Effector CD8-positive, alpha-beta T cell (primary cell): ENCODE results near the gene KCMF1.

ENCODE experiments used
- DNase-seq: peaks from one replicate; lab custom pipeline; 2025; lab: John Stamatoyannopoulos, UW

Gene KCMF1

DNA sequence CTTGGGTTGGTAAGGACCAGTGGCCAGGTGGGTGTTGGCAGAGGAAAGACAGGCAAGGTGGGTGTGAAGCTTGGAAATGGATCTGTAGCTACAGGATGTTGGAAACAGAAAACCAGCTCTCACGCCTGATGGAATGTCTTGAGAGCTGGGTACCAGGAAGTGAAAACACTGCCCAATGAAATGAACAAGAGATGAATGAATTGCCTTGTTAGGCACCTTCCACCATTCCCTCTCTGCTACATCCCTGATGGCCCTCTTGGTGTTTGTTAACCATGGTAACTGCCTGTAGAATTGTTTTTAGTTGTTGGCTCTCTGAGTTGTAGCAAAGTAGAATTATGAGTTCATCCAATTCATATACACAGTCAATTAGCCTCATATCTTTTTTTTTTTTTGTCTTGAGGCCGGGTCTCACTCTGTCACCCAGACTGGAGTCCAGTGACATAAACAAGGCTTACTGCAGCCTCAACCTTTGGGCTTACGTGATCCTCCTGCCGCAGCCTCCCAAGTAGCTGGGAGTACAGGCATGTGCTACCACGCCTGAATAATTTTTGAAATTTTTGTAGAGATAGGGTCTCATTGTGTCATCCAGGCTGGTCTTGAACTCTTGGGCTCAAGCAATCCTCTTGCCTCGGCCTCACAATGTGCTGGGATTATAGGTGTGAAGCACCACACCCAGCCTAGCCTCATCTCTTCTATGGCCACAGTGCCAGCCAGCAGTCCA lies 9.5 kb downstream of the KCMF1 start:
- DNase-seq: no peak

DNA sequence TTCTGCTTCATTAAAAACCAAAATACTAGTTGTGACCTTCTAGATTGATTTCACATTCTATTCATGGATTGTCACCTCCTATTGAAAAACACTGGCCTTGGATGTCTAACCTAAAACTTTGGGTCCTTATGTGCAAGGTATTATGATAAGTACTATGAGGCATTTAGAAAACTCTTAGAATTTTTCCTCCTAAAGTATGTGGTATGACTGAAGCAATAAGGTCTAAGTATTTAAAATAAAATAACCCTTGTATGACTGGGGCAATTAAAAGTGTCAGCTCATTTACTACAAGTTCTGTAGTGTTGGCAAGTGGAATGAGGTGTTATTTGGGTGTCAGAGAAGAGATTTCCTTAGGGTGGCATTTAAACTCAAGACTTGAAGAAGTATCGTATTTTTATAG lies 15.1 kb downstream of the KCMF1 start:
- DNase-seq: no peak

DNA sequence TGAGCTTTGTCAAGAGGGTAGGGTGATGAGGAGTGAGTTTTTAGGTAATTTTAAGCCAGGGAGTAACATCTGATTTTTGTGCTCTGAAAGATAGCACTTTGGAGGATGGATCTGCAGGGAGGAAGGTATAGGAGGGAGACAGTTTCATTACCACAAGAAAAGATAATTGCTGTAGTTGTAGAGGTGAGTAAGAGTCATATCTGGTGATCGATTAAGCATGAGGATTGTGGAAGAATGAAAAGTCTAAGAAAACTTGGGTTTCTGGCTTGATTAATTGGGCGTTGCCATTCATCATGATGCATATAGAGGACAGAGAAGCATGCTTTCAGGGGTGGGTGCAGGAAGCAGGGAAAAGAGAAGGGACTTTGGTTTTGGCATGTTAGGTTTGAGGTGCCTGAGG lies 18.5 kb downstream of the KCMF1 start:
- DNase-seq: no peak

DNA sequence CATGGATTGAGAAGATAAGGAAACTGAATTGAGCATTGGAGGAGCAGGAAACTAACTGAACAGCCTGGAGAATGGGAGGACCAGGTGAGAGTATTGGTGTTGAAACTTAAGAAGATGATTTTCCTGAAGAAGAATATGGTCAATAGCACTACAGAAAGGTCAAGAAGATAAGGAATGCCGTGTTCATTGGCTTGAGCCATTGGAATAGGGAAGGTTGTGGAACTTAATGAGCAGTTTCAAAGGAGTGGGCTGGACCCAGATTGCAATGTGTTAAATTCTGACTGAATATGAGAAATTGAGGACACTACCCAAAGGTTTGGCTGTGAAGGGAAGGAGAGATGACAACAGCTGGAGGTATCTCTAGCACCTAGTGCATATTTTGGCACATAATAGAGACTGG lies 19.0 kb downstream of the KCMF1 start:
- DNase-seq: no peak

DNA sequence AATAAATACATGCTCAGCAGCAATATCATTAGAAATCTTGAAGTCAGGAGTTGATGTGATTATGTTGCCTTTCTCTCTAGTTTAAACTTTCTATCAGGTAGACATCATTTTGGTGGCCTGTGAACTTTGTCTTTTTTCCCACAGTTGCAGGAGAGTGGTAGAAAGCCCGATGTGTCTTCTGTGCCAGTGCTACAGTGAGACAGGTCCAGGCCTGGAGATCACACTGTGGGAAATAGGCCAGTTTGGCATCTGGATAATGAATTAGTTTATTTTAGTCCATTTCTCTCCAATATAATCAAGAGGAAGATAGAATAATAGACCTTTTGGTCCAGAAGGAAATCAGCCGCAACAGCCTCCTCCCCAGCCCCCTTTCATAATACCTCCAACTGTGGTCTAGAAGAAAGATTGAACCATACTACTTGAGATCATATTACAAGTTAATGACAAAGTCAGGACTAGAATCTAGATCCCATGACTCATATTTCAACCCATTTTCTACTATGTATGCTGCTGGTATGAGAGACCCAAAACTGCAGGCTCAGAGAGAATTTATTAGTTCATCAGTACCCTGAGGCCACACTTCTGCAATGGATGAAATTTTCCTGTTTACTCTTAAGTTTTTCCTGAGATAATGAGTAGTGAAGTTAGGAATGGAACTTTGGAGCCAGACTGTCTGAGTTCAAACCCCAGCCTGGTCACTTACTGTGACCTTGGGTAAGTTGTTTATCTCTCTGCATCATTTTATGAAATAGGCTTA lies 20.6 kb downstream of the KCMF1 start:
- no peak for DNase-seq

DNA sequence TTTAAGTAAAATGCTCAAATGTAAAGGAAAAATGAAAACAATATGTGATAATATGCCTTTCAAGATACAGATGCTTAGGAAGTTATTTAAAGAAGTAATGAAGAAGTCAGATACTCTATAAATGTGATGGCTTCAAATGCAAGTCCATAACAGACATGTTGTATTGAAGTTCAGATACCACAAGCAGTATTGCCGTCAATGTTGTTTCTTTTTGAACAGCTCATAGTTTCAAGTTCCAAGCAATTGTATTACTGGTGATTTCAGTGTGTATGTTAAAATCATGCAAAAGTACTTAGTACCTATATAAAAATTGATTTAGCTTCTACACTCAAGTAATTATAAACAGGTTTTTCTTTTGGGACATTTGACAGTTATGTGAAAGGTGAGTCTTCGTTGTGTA lies 24.9 kb downstream of the KCMF1 start:
- no peak for DNase-seq

DNA sequence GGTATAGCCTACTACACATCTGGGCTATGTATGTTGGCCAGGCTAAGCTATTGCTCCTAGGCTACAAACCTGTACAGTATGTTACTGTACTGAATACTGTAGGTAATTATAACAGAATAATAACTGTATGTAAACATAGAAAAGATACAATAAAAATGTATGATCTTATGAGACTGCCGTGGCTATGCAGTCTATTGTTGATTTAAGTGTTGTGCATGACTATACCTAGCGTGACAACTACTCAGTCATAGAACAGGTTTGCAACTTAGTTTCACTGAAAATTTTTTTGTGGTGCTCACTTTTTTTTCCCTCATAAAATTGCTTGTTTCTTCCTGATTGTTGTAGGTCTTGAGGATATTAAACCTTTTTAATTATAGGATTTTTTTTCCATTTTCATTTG lies 25.9 kb downstream of the KCMF1 start:
- no peak for DNase-seq

DNA sequence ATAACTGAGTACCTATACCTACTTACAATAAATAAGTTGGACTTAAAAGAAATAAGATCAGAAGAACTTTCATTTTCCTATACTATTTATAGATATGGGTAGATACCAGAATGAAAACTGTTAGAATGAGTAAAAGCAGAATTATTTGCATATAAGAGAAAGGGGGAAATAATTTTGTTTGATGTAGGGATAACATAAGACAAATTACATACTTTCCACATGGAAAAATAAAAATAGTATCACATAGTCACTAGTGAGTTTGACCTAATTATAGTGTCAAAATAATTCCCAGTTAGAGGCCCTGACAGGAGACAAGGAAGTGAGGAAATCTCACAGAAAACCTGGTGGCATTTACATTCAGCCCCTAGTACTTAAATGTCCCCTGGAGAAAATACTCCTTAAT lies 28.6 kb downstream of the KCMF1 start:
- no peak for DNase-seq

DNA sequence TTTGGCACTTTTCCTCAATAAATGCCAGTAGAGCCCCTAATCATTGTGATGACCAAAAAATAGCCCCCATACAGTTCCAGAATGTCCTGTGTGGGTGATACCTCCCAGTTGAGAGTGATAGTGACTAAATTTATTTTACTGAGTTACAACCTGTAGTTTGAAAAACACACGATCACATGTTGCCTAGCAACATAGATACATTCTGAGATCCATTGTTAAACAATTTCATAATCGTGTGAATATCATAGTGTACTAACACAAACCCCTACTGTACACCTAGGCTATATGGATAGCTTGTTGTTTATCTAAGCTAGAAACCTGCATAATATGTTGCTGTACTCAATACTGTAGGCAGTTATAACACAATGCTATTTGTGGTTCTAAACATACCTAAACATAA lies 30.6 kb downstream of the KCMF1 start:
- DNase-seq: no peak

DNA sequence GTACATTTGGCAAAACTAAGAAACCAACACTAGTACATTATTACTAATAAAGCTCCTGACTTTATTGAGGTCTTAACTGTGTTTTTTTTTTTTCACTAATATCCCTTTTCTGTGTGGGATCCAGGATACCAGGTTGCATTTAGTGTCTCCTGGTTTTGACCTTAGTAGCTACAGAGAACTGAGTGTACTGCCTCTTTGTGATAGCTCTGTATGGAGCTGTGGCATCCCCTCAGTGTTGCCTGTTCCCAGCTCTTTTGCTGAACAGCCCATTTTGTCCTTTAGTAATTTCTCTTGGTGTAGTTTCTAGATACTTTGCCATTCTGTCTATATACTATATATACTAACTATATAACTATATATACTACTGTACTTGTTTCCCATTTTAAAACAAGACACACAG lies 31.6 kb downstream of the KCMF1 start:
- DNase-seq: no peak

DNA sequence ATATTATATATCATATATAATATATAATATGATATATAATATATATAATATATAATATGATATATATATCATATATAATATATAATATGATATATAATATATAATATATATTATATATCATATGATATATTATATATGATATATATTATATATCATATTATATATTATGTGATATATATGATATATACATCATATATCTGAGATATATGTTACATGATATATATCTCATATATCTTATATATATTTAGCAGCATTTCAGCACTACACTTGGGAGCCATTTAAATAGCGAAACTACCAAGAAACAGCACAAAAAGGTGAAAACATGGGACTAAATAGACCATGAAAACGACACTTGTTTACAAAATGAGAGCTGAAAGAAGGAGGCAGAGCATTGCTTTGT lies 37.3 kb downstream of the KCMF1 start:
- no peak for DNase-seq

DNA sequence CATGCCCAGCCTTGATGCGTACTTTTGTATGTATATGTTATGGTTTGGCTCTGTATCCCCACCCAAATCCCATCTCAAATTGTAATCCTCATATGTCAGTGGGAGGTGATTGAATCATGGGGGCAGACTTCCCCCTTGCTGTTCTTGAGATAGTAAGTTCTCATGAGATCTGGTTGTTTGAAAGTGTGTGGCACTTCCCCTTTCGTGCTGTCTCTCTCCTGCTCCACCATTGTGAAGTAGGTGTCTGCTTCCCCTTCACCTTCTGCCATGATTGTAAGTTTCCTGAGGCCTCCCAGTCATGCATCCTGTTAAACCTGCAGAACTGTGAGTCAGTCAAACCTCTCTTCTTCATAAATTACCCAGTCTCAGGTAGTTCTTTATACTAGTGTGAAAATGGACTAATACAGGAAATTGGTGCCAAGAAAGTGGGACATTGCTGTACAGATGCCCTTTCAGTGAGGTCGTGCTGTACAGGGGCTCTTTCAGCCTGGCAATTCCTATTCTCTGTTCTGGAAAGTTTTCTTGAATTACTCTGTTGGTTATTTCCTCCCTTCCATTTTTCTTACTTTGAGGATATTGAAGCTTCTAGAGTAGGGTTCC lies 38.2 kb downstream of the KCMF1 start:
- DNase-seq: no peak

DNA sequence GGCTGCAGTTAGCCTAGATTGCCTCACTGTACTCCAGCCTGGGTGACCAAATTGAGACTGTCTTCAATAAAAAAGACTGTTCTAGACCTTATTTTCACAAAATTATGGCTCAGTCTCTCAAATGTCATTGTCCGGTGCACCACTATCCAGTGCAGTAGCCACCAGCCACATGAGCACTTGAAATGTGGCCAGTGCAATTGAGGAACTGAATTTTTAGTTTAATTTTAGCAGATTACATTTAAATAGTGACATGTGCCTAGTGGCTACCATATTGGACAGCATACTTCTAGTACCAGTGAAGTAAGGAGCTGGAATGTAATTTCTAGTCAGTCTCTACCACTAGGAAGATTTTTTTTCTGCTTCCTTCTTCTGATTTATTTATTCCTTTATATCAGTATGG lies 39.4 kb downstream of the KCMF1 start:
- no peak for DNase-seq

DNA sequence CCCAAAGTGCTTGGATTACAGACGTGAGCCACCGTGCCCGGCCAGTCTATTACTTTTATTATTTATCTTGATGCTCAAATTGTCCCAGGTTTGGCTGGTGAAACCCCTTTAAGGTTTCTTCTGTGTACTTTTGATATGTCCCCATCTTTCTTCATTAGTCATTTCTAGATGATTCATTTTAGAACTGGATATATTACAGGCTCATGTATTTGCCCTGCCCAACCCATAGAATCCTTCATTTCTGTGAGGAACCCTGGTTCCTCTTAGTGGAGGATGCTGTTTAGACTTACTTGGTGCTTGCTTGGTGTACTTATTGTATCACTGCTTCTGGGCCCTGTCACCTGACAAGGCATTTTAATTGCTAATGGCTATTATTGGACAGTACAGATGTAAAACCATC lies 40.1 kb downstream of the KCMF1 start:
- DNase-seq: no peak

DNA sequence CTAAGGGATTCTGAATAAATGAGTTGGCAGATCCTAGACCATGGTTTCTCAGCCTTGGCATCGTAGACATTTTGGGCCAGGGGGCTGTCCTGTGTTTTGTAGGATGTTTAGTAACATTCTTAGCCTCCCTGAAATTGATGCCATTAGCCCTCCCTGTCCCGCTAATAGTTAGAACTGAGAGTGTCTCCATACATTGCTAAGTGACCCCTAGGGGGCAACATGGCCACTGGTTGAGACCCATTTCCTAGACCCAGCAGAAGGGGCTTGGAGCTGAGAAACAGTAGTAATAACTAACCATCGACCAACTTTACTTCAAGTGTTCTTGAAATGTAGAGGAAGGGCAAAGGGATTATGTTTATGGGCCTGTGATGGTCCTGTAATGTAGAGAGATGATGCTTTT lies 40.8 kb downstream of the KCMF1 start:
- DNase-seq: no peak

DNA sequence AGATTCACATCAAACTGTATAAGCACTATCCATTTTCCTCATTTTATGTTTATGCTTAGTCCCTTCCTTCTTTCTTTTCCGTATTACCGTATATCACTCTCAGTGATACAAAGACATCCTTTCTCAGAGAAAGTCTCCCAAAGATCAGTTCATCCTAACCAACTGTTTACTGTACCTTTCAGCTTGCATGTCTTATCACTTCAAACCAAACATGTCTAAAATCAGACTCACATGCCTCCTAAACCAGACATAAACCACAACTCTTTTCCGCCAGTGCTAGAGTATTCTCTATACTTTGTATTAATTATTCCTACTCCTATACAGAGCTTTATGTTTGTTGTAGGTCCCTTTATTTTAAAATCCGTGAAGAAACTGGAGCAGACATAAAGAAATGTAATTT lies 41.5 kb downstream of the KCMF1 start:
- no peak for DNase-seq

DNA sequence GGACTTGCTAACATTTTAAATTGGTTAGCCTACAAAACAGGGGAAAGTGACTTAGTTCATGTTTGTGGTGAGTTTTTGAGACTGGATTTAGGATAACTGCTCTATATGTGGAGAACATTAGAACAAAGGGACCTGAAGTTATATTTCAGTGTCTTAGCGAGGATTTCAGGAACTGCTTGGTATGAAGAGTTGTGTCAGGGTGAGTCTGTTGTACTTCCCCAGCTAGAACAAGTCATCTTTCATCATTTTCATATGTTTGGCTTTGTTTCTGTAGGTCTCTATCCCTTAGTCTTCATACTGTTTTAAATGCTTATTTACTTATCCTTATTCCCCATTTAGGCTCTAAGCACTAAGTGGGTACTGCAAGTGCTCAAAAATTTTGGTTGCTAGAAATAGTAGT lies 41.9 kb downstream of the KCMF1 start:
- DNase-seq: no peak

DNA sequence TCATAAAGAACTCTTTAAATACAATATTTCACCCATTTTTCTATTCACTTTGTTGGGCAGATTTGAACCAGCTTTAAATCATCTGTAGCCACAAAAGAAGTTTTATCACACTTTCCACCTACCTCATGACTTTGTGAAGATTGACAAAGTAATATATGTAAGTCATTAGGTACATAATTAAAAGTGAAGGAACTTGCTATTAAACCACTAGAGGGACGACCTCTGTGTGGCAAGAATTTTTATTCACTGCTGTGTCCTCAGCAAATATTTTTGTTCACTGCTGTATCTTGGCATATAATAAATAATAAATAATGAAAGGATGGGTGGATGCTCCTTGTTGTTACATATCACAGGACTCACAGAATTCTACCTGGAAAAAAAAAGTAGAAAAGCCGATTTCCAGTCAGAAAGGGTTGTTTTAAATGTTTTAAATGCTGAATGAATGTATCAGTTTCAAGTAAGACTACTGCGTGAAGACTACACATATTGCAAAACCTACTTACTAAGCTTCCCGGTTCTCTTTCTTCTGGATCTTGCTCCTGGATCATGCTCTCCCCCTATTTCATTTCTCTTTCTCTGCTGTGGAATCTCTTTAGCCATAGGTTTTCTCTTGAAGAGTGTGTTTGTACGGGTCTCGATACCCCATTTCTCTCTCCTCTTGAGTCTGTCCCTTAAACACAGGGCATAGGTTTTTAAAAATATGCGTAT lies 44.8 kb downstream of the KCMF1 start:
- no peak for DNase-seq

DNA sequence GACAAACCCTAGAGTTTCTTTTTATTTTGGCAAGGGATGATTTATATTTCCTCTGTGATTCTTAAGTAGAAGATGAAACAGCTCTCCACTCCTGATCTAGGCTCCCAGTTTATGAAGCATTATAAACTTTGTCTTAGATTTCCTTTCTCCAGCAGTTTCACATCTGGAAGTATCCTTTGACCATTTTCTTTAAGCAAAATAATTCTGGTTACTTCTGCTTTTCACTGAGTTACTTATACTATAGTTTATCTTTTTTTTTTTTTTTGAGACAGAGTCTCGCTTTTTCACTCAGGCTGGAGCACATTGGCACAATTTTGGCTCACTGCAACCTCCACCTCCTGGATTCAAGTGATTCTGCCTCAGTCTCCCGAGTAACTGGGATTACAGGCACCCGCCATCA lies 45.5 kb downstream of the KCMF1 start:
- DNase-seq: no peak

DNA sequence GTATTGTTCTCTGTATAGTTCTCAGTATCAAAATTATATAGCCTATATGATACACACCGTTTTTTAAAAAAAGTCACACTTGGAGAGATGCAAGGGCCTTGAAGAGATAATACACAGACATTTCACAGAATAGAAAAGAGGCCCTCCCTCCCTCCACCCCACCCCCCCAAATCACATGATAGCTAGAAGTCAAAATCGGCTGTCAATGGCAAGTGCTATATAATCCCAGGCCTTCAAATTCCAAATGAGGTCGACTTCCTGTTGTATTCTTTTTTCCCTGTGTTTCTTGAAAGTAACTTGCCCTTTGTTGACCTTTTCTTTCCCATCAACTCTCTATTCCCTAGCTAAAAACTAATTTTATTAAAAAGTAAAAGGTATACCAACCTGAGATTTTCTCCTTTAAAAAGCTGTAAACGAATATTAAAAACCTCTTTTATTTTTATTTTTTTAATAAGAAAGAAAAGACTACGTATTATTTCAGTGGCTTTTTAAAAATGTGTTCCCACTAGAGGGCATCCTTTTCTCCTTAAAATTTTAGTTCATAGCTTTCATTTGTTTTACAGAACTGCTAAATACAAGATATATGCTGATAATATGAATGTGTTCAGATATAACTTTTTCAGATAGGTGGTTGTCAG lies 46.6 kb downstream of the KCMF1 start:
- DNase-seq: no peak

DNA sequence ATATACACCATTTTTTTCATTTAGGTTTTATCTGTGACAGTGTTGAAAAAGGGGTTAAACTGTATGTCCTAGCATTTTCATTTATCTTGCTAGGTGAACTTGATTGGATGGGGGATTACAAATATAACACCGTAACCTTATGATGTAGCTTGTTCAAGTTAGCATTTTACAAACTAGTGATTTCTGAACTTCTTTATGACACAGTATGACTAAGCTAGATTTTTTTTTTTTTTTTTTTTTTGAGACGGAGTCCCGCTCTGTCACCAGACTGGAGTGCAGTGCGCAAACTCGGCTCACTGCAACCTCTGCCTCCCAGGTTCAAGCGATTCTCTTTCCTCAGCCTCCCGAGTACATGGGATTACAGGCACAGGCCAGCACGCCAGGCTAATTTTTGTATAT lies 47.1 kb downstream of the KCMF1 start:
- no peak for DNase-seq

DNA sequence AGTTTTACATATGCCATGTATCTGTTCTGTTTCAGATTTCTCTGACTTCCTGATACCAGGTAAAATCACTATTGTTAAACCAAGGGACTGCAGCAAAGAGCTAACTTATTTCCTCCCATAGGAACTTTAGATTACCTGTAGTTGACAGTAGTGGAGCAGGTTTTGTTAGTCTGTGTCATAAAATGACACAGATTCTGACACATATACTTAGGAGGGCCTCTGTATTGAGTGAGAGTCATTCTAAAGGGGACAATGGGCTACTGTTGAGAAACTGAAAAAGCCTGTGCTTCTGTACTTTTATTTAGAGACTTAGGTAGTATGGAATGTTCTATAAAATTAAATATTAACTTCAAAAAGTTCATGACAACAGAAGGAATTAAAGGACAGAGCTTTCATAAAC lies 48.2 kb downstream of the KCMF1 start:
- DNase-seq: no peak
